Colonic mucosa (tissue), 4 donors: ENCODE measurements around the gene GPC6. TPM values are rescaled to one million over a fixed set of nuclear protein-coding genes. Genes with fewer than 3 reads are reported as not detected.

Experiments used
- DNase-seq: peaks from one replicate; pipeline ENCODE4 v3.0.0-alpha.2; 2020
- H3K27ac ChIP-seq: fragments of 200-600 bp; one replicate; pipeline ENCODE4 v1.8.0; 2021
- H3K27me3 ChIP-seq: fragments of 200-600 bp; one replicate; pipeline ENCODE4 v1.8.0; 2021
- H3K36me3 ChIP-seq: fragments of 200-600 bp; one replicate; pipeline ENCODE4 v1.8.0; 2021
- H3K4me1 ChIP-seq: fragments of 200-600 bp; one replicate; pipeline ENCODE4 v1.8.0; 2021; ENCODE audit warnings: mild to moderate bottlenecking
- H3K4me3 ChIP-seq: fragments of 200-600 bp; one replicate; pipeline ENCODE4 v1.8.0; 2021
- H3K9ac ChIP-seq, 2 donors: one replicate each; pipeline ENCODE4 v1.7.0; 2013; ENCODE audit warnings: control low read depth in 2 of 2, low read depth in 2 of 2, low read length in 2 of 2
- H3K9me3 ChIP-seq: fragments of 200-600 bp; one replicate; pipeline ENCODE4 v1.8.0; 2021
- intact Hi-C: fragments of 100-400 bp; cut with DNase I; formaldehyde crosslinking; loops from one replicate; pipeline ENCODE4 v1.14.1; 2022
- total RNA-seq, 2 donors: library from RNA; stranded (reverse); fragmentation: NEBNext Ultra II Directional in 1 of 2; extraction: Animal tissue kit (Norgen Biotek cat#: 25700) in 1 of 2; gene quantifications; one replicate each; pipeline ENCODE4 v1.2.1, GENCODE V29; 2021
- TF ChIP-seq, protein P1 (sequence below): fragments of 200-600 bp; IDR thresholded peaks from one replicate; pipeline ENCODE4 v1.8.0; 2022; ENCODE audit warnings: antibody characterized with exemption, mild to moderate bottlenecking
- donor health status: healthy.
- donor health status: DM: no; HTN: no; CAD: no.
- donor health status: DM: no; HTN: no; CAD: no.

GPC6 gene
- total RNA-seq, 2 donors from 2014 or later: 2.3 to 4.0 TPM

DNA sequence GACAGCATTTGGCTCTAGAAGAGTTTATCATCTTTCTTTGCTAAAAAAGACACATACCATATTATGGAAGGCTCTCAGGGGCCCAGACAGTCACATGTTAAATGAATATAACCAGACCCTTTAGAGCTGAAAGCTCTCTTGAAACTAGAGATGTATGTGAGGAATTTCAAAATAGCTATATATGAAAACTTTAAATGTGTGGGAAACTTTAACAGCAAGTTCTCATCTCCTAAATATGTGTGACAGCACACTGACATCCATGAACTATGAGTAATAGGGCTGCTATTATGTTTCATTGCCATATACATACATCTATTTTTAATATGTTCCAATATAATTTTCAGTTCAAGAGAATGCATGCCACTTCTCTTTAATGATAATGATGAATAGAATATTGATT lies 509.5 kb downstream of the GPC6 start:
- Histone ChIP-seq H3K36me3 (no peaks in the 10 kb centered on the region), H3K9ac (no peak overlapping the region), H3K27ac (no peak overlapping the region), H3K27me3 (no peaks in the 10 kb centered on the region), H3K4me1 (no peaks in the 10 kb centered on the region), H3K4me3 (no peak overlapping the region), H3K9me3 (no peaks in the 10 kb centered on the region)
- intact Hi-C loops: no loop called here
- TF ChIP-seq, protein P1, sequence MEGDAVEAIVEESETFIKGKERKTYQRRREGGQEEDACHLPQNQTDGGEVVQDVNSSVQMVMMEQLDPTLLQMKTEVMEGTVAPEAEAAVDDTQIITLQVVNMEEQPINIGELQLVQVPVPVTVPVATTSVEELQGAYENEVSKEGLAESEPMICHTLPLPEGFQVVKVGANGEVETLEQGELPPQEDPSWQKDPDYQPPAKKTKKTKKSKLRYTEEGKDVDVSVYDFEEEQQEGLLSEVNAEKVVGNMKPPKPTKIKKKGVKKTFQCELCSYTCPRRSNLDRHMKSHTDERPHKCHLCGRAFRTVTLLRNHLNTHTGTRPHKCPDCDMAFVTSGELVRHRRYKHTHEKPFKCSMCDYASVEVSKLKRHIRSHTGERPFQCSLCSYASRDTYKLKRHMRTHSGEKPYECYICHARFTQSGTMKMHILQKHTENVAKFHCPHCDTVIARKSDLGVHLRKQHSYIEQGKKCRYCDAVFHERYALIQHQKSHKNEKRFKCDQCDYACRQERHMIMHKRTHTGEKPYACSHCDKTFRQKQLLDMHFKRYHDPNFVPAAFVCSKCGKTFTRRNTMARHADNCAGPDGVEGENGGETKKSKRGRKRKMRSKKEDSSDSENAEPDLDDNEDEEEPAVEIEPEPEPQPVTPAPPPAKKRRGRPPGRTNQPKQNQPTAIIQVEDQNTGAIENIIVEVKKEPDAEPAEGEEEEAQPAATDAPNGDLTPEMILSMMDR: no peak
- no peak for DNase-seq

DNA sequence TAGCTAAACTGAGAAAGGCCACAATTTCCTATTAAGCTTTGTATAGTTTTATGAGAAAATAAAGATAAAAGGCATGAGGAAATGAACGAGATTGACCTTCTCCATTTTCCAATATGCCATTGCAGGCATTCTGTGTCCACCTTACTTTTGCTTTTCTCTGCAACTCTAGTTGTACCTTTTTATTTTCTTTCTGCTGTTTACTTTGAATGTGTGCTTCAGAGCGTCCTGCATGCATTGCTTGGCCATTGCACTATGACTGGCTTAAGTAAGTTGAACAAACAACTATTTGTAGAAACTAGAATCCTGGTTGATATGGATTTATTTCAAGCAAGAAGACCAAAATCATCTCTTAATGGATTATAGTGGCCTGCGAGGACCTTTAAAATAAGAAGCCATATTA lies 510.3 kb downstream of the GPC6 start:
- H3K36me3 ChIP-seq: no peaks in the 10 kb centered on the region
- TF ChIP-seq, protein P1: no peak
- H3K9me3 ChIP-seq: no peaks in the 10 kb centered on the region
- H3K9ac ChIP-seq: no peak overlapping the region
- no peak overlapping the region for H3K27ac ChIP-seq
- no peaks in the 10 kb centered on the region for H3K27me3 ChIP-seq
- no peak overlapping the region for H3K4me3 ChIP-seq
- intact Hi-C loops: no loop called here
- H3K4me1 ChIP-seq: no peaks in the 10 kb centered on the region
- DNase-seq: no peak

GRCh38 chr13:93740334-93740733 lies 513.7 kb downstream of the GPC6 start:
- Histone ChIP-seq H3K9ac (no peak overlapping the region), H3K27ac (no peak overlapping the region), H3K4me3 (no peak overlapping the region), H3K4me1 (no peaks in the 10 kb centered on the region), H3K27me3 (no peaks in the 10 kb centered on the region), H3K36me3 (no peaks in the 10 kb centered on the region), H3K9me3 (no peaks in the 10 kb centered on the region)
- TF ChIP-seq, protein P1: no peak
- DNase-seq: no peak
- intact Hi-C loops: no loop called here

- H3K27me3 ChIP-seq: no peaks in the 10 kb centered on the region
- H3K9ac ChIP-seq: no peak overlapping the region
- H3K36me3 ChIP-seq: no peaks in the 10 kb centered on the region
- intact Hi-C loops: no loop called here
- H3K27ac ChIP-seq: no peak overlapping the region
- H3K9me3 ChIP-seq: no peaks in the 10 kb centered on the region
- TF ChIP-seq, protein P1: no peak
- no peak for DNase-seq
- no peaks in the 10 kb centered on the region for H3K4me1 ChIP-seq
- no peak overlapping the region for H3K4me3 ChIP-seq
Measured at GRCh38 chr13:93744033-93744432, 517.4 kb downstream of the GPC6 start.

- H3K4me3 ChIP-seq: no peak overlapping the region
- H3K27me3 ChIP-seq: no peaks in the 10 kb centered on the region
- H3K9ac ChIP-seq: no peak overlapping the region
- H3K27ac ChIP-seq: no peak overlapping the region
- no peaks in the 10 kb centered on the region for H3K36me3 ChIP-seq
- no peak for DNase-seq
- intact Hi-C loops: no loop called here
- TF ChIP-seq, protein P1: no peak
- no peaks in the 10 kb centered on the region for H3K9me3 ChIP-seq
- no peaks in the 10 kb centered on the region for H3K4me1 ChIP-seq
Measured at GRCh38 chr13:93744886-93745285, 518.3 kb downstream of the GPC6 start.

DNA sequence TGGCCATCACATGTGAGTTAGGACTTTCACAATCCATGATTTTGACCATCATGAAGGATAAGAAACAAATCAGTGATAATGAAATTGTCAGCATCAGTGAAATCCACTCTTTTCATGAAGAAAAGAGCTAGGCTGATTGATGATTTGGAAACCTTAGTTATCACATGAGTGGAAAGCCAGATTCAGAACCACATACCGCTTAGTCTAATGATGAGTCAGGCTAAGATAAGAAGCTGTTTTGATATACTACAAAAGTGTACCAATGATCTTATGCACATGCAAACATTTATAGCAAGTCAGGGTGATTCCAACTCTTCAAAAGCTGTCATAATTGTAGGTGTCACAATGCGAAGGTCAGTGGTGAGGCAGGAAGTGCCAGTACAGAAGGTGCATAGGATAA lies 519.3 kb downstream of the GPC6 start:
- intact Hi-C loops: no loop called here
- Histone ChIP-seq H3K36me3 (no peaks in the 10 kb centered on the region), H3K9ac (no peak overlapping the region), H3K9me3 (no peaks in the 10 kb centered on the region), H3K27me3 (no peaks in the 10 kb centered on the region), H3K27ac (no peak overlapping the region), H3K4me3 (no peak overlapping the region), H3K4me1 (no peaks in the 10 kb centered on the region)
- TF ChIP-seq, protein P1: no peak
- no peak for DNase-seq
